Thyroid gland (tissue), 4 donors: ENCODE results near the gene SMIM24. TPM values are rescaled to one million over a fixed set of nuclear protein-coding genes. Genes with fewer than 3 reads are reported as not detected.

ENCODE experiments used
- DNase-seq, 2 donors: peaks; one replicate each; pipeline ENCODE4 v3.0.0-alpha.2; 2019
- H3K27ac ChIP-seq, 3 donors: fragments of 200-600 bp; sonication (generic); 1 replicate in 2 of 3; 2 replicates in 1 of 3; pipeline ENCODE4 v1.5.1; 2016 to 2019; ENCODE audit warnings: mild to moderate bottlenecking in 1 of 3, moderate library complexity in 1 of 3
- H3K27me3 ChIP-seq: fragments of 200-600 bp; sonication (generic); one replicate; pipeline ENCODE4 v1.5.1; 2019
- H3K36me3 ChIP-seq, 2 donors: fragments of 200-600 bp; sonication (generic); one replicate each; pipeline ENCODE4 v1.5.1; 2016 to 2019
- H3K4me1 ChIP-seq, 2 donors: fragments of 200-600 bp; sonication (generic); one replicate each; pipeline ENCODE4 v1.5.1; 2017 to 2019
- H3K4me3 ChIP-seq, 3 donors: fragments of 200-600 bp; sonication (generic); replicated peaks in 1 of 3; 1 replicate in 2 of 3; 2 replicates in 1 of 3; pipeline ENCODE4 v1.5.1; 2016; ENCODE audit warnings: mild to moderate bottlenecking in 1 of 3
- H3K9me3 ChIP-seq: fragments of 200-600 bp; sonication (generic); one replicate; pipeline ENCODE4 v1.5.1; 2017
- POLR2A ChIP-seq, 2 donors: fragments of 450-650 bp; IDR thresholded peaks; one replicate each; pipeline ENCODE4 v1.6.1; 2017; ENCODE audit warnings: antibody characterized with exemption in 2 of 2, mild to moderate bottlenecking in 2 of 2, moderate library complexity in 1 of 2
- WGBS, 2 donors: methylation state at CpG; one replicate each; pipeline ENCODE4 v1.1.5; 2017; 5-methylcytosine and 5-hydroxymethylcytosine counted together
- intact Hi-C: fragments of 100-400 bp; cut with DNase I; formaldehyde crosslinking; loops from one replicate; pipeline ENCODE4 v1.15.1; 2023
- total RNA-seq, 4 donors: library from RNA; depleted of rRNA; stranded (reverse); fragments of >200 nt; gene quantifications; one replicate each; pipeline ENCODE4 v1.2.3, GENCODE V29; 2016
- TF ChIP-seq, protein P1 (sequence below), 6 experiments: fragments of 200-600 bp in 3 of 6; fragments of 450-650 bp in 3 of 6; sonication (generic) in 3 of 6; IDR thresholded peaks; one replicate each; pipeline ENCODE4 v1.5.1; 2016 to 2019; ENCODE audit warnings: antibody characterized with exemption in 6 of 6, mild to moderate bottlenecking in 2 of 6, inconsistent platforms in 1 of 6, moderate library complexity in 1 of 6

SMIM24 gene
- total RNA-seq, 4 donors from 2014 or later, result not detected

GRCh38 chr19:3443840-3444694 lies 36.3 kb downstream of the SMIM24 start:
- no peaks in the 10 kb centered on the region for H3K9me3 ChIP-seq
- H3K4me3 ChIP-seq, result no peak overlapping the region
- no peaks in the 10 kb centered on the region for H3K27me3 ChIP-seq
- DNase-seq, result peak in 1 of 2 donors; percentile 38
- 60 to 62% methylated on average over 26 to 33 of the region's 33 CpGs for WGBS, 2 donors
- TF ChIP-seq POLR2A (IDR thresholded peaks at IDR 0.05), result no peak
- TF ChIP-seq, protein P1, sequence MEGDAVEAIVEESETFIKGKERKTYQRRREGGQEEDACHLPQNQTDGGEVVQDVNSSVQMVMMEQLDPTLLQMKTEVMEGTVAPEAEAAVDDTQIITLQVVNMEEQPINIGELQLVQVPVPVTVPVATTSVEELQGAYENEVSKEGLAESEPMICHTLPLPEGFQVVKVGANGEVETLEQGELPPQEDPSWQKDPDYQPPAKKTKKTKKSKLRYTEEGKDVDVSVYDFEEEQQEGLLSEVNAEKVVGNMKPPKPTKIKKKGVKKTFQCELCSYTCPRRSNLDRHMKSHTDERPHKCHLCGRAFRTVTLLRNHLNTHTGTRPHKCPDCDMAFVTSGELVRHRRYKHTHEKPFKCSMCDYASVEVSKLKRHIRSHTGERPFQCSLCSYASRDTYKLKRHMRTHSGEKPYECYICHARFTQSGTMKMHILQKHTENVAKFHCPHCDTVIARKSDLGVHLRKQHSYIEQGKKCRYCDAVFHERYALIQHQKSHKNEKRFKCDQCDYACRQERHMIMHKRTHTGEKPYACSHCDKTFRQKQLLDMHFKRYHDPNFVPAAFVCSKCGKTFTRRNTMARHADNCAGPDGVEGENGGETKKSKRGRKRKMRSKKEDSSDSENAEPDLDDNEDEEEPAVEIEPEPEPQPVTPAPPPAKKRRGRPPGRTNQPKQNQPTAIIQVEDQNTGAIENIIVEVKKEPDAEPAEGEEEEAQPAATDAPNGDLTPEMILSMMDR (IDR thresholded peaks at IDR 0.05), result no peak
- H3K36me3 ChIP-seq, result peaks cover 18 to 20% of the 10 kb centered on the region in 2 donors
- intact Hi-C loops, result no loop called here
- H3K4me1 ChIP-seq, result peaks cover 0 to 34% of the 10 kb centered on the region in 2 donors
- H3K27ac ChIP-seq, result peak overlapping the region in 1 of 3 donors; percentile 58

- Histone ChIP-seq H3K36me3 (peaks cover 26 to 27% of the 10 kb centered on the region in 2 donors), H3K9me3 (no peaks in the 10 kb centered on the region), H3K27me3 (no peaks in the 10 kb centered on the region), H3K4me3 (no peak overlapping the region), H3K27ac (peak overlapping the region in 2 of 3 donors; percentile 7 to 38), H3K4me1 (peaks cover 0 to 34% of the 10 kb centered on the region in 2 donors)
- DNase-seq, result no peak
- TF ChIP-seq, protein P1 (IDR thresholded peaks at IDR 0.05), result no peak
- no peak for TF ChIP-seq POLR2A (IDR thresholded peaks at IDR 0.05)
- intact Hi-C loops, result no loop called here
- WGBS, 2 donors, result 96 to 99% methylated on average over 7 to 10 of the region's 15 CpGs
Measured at GRCh38 chr19:3442487-3443071, 37.7 kb downstream of the SMIM24 start.

GRCh38 chr19:3441986-3442329 lies 38.4 kb downstream of the SMIM24 start:
- H3K27ac ChIP-seq, result peak overlapping the region in 2 of 3 donors; percentile 38 to 57
- 81 to 86% methylated on average over 11 to 14 of the region's 14 CpGs for WGBS, 2 donors
- no peaks in the 10 kb centered on the region for H3K9me3 ChIP-seq
- no peaks in the 10 kb centered on the region for H3K27me3 ChIP-seq
- intact Hi-C loops, result no loop called here
- H3K4me3 ChIP-seq, result no peak overlapping the region
- no peak for DNase-seq
- H3K36me3 ChIP-seq, result peaks cover 26 to 28% of the 10 kb centered on the region in 2 donors
- TF ChIP-seq, protein P1 (IDR thresholded peaks at IDR 0.05), result no peak
- no peak for TF ChIP-seq POLR2A (IDR thresholded peaks at IDR 0.05)
- peaks cover 0 to 34% of the 10 kb centered on the region in 2 donors for H3K4me1 ChIP-seq

DNA sequence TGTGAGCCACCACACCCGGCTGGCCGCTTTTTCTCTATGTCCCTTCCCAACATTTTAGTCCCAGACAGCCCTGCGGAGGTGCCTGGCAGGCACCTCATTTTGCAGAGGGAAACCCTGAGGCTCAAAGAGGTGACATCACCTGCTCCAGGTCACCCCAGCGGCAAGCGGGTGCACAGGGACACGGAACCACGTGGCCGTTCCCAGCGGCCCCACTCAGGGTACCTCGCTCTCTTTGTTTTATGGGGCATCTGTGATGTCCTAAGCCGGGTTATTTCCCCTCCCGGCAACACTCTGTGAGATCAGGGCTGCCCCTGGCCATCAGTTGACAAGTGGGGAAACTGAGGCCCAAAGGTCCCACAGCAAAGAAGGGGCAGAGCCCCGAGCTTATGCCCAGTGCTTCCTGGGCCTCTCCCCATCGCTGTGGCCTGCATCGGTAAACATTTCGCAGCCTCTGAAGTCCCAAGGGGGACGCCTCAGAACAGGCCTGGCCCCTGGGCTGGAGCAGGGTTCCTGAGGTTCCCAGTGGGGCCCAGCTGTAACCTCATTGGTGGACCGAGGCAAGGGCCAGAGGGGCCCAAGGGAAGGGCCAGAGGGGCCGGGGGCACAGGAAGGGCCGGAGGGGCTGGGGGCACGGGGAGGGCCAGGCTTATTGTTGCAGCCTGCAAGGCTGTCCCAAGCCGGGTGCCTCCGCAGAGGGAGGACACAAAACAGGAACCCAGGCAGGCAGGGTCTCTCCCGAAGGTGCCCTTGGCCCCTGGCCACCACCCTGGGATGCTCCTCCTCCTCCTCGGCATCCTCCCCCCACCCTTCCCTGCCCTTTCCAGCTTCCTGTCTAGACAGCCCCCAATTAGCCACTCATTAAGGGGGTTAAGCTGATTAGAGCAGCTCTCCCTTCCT lies 39.0 kb downstream of the SMIM24 start:
- TF ChIP-seq, protein P1 (IDR thresholded peaks at IDR 0.05), result no peak
- TF ChIP-seq POLR2A (IDR thresholded peaks at IDR 0.05), result no peak
- Histone ChIP-seq H3K27ac (peak overlapping the region in 2 of 3 donors; percentile 38 to 57), H3K4me3 (no peak overlapping the region), H3K27me3 (no peaks in the 10 kb centered on the region), H3K36me3 (peaks cover 28 to 33% of the 10 kb centered on the region in 2 donors), H3K9me3 (no peaks in the 10 kb centered on the region), H3K4me1 (peaks cover 0 to 34% of the 10 kb centered on the region in 2 donors)
- no peak for DNase-seq
- intact Hi-C loops, result no loop called here
- 83% methylated on average over 11 to 21 of the region's 25 CpGs for WGBS, 2 donors
